PC-3 (cell line): ENCODE results near the gene IFT122. TPM values are rescaled to one million over a fixed set of nuclear protein-coding genes. Genes with fewer than 3 reads are reported as not detected.

ENCODE experiments used
- ATAC-seq: fragments of 200-7000 bp; cut with Tn5 transposase; 2 replicates; pipeline ENCODE4 v1.9.1; 2020; ENCODE audit warnings: mild to moderate bottlenecking, moderate library complexity
- BruUV-seq: library from RNA; stranded (reverse); fragments of 400-500 nt; replicated peaks from 2 replicates; lab custom pipeline; 2021; lab: Mats Ljungman, UMichigan
- CTCF ChIA-PET: fragments of 300-600 bp; sonication (Branson Sonifier 250); formaldehyde crosslinking; loops from one replicate; lab custom pipeline; 2022; ENCODE audit warnings: antibody characterized with exemption; lab: Charles Lee
- POLR2A ChIA-PET: fragments of 300-600 bp; sonication (Branson Sonifier 250); formaldehyde crosslinking; loops from one replicate; lab custom pipeline; 2022; ENCODE audit warnings: antibody characterized with exemption; ENCODE audit not compliant: unreplicated experiment; lab: Charles Lee
- DNase-seq: peaks from one replicate; pipeline ENCODE4 v3.0.0-alpha.2; 2015
- H2AFZ ChIP-seq: fragments of 300-600 bp; sonication (generic); 2 replicates; pipeline ENCODE4 v1.6.0; 2016; ENCODE audit warnings: antibody characterized with exemption, low read length
- H3F3A ChIP-seq: fragments of 300-600 bp; sonication (generic); one replicate; pipeline ENCODE4 v1.6.0; 2017; ENCODE audit warnings: antibody characterized with exemption, low read length, control low read depth, mild to moderate bottlenecking; ENCODE audit not compliant: unreplicated experiment
- H3K27ac ChIP-seq: fragments of 300-600 bp; sonication (generic); 2 replicates; pipeline ENCODE4 v1.5.1; 2016; ENCODE audit warnings: mild to moderate bottlenecking, low read length
- H3K27me3 ChIP-seq: fragments of 300-600 bp; sonication (generic); 2 replicates; pipeline ENCODE4 v1.6.1; 2016; ENCODE audit warnings: low read length, mixed read lengths
- H3K36me3 ChIP-seq: fragments of 300-600 bp; sonication (generic); 2 replicates; pipeline ENCODE4 v1.6.1; 2016; ENCODE audit warnings: low read depth, mixed run types, low read length, mixed read lengths
- H3K4me1 ChIP-seq: fragments of 300-600 bp; sonication (generic); 2 replicates; pipeline ENCODE4 v1.5.1; 2016; ENCODE audit warnings: low read length; ENCODE audit not compliant: insufficient read depth
- H3K4me2 ChIP-seq: fragments of 300-600 bp; sonication (generic); 2 replicates; pipeline ENCODE4 v1.6.0; 2016; ENCODE audit warnings: low read length
- H3K4me3 ChIP-seq: fragments of 300-600 bp; sonication (generic); 2 replicates; pipeline ENCODE4 v1.5.1; 2016; ENCODE audit warnings: mild to moderate bottlenecking, low read length, mixed read lengths
- H3K79me2 ChIP-seq: fragments of 300-600 bp; sonication (generic); 2 replicates; pipeline ENCODE4 v1.6.1; 2017; ENCODE audit warnings: low read length, mixed read lengths
- H3K9ac ChIP-seq: fragments of 300-600 bp; sonication (generic); 2 replicates; pipeline ENCODE4 v1.6.0; 2016; ENCODE audit warnings: mild to moderate bottlenecking, low read length
- H3K9me2 ChIP-seq: fragments of 300-600 bp; sonication (generic); replicated peaks from 2 replicates; pipeline ENCODE4 v1.6.1; 2016; ENCODE audit warnings: mixed run types, low read length, mixed read lengths
- H3K9me3 ChIP-seq: fragments of 300-600 bp; sonication (generic); 2 replicates; pipeline ENCODE4 v1.6.1; 2016; ENCODE audit warnings: low read length, mixed read lengths
- H4K20me1 ChIP-seq: fragments of 300-600 bp; sonication (generic); 2 replicates; pipeline ENCODE4 v1.6.1; 2016; ENCODE audit warnings: low read length, mixed read lengths
- CTCF ChIP-seq: fragments of 300-600 bp; sonication (generic); conservative IDR thresholded peaks from 2 replicates; pipeline ENCODE4 v1.5.1; 2017; ENCODE audit warnings: antibody characterized with exemption, low read depth, mild to moderate bottlenecking, low read length
- EZH2 ChIP-seq: fragments of 300-600 bp; sonication (generic); IDR thresholded peaks from one replicate; pipeline ENCODE4 v1.6.1; 2017; ENCODE audit warnings: antibody characterized with exemption, mild to moderate bottlenecking, low read length; ENCODE audit not compliant: unreplicated experiment
- EZH2phosphoT487 ChIP-seq: fragments of 300-600 bp; sonication (generic); IDR thresholded peaks from 2 replicates; pipeline ENCODE4 v1.6.1; 2018; ENCODE audit warnings: mild to moderate bottlenecking, antibody characterized with exemption, low read length, borderline replicate concordance
- intact Hi-C: fragments of 100-400 bp; cut with micrococcal nuclease; formaldehyde crosslinking; loops from 2 replicates; pipeline ENCODE4 v1.9.0; 2023
- total RNA-seq: library from RNA; depleted of rRNA; stranded (reverse); fragments of >200 nt; gene quantifications from 2 replicates; pipeline ENCODE4 v1.2.3, GENCODE V29; 2014

IFT122 gene
- total RNA-seq, 1 experiment from 2014 or later = 10.2 TPM

DNA sequence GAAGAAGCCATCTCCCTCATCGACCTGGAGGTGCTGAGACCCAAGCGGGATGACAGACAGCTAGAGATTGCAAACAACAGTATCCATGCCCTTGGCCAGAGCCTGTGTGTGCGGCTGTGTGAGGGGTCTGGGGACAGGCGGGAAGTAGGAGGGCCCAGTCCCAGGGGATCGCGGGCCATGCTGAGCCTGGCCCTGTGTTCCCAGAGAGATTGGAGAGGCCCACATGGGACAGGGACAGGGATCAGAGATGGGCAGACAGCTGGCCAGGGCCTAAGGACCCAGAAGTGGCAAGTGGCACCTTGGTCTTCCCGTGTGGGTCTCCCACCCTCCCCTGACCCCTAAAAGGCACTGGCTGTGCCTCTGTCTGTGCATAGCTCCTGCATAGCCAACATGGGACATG, 77.5 kb downstream of the IFT122 start:
- intact Hi-C loops = no loop called here
- ChIA-PET CTCF (no interaction called here), POLR2A (no interaction called here)
- Histone ChIP-seq H3K36me3 (no peaks in the 10 kb centered on the region), H3K79me2 (no peaks in the 10 kb centered on the region), H3K27ac (no peak overlapping the region), H3K9ac (no peak overlapping the region), H2AFZ (no peak overlapping the region), H3K4me2 (no peak overlapping the region), H4K20me1 (no peaks in the 10 kb centered on the region), H3F3A (no peaks in the 10 kb centered on the region), H3K9me2 (no peaks in the 10 kb centered on the region), H3K27me3 (no peaks in the 10 kb centered on the region), H3K4me1 (no peaks in the 10 kb centered on the region), H3K9me3 (no peaks in the 10 kb centered on the region), H3K4me3 (no peak overlapping the region)
- no peak for TF ChIP-seq EZH2
- no peak for TF ChIP-seq CTCF
- no peak for TF ChIP-seq EZH2phosphoT487
- DNase-seq (no peak), ATAC-seq (no peak)
- BruUV-seq = no TSS peak

DNA sequence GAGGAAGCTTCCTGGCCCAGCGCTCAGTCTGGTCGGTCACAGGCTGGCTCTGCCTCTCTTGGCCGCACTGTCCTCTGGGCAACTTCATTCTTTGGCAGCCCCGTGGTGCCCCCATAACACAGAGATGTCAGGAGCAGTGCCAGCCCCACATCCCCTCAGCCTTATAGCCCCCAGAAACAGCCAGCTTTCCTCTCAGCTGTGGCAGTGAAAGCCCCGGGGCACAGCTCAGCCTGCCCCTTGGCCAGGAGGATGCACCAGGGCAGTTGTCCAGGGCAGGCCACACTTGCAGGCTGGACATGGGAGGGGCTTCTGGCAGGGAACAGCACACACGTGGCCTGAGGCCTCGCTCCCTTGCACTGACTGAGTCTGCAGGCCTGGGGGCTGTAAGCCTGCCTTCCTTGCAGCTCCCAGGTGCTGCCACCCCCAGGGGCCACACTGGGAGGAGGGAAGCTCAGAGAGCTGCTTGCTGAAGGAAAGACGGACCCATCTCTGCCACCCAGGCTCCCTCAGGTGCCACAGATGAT, 78.1 kb downstream of the IFT122 start:
- BruUV-seq = no TSS peak
- Histone ChIP-seq H3K4me1 (no peaks in the 10 kb centered on the region), H3K4me2 (no peak overlapping the region), H3K9me3 (no peaks in the 10 kb centered on the region), H3F3A (no peaks in the 10 kb centered on the region), H2AFZ (no peak overlapping the region), H3K9me2 (no peaks in the 10 kb centered on the region), H3K27ac (no peak overlapping the region), H3K9ac (no peak overlapping the region), H3K36me3 (no peaks in the 10 kb centered on the region), H3K27me3 (no peaks in the 10 kb centered on the region), H3K4me3 (no peak overlapping the region), H3K79me2 (no peaks in the 10 kb centered on the region), H4K20me1 (no peaks in the 10 kb centered on the region)
- no peak for TF ChIP-seq EZH2phosphoT487
- no peak for TF ChIP-seq CTCF
- no peak for TF ChIP-seq EZH2
- ATAC-seq (no peak), DNase-seq (no peak)
- POLR2A ChIA-PET = no interaction called here
- CTCF ChIA-PET = no interaction called here
- intact Hi-C loops = no loop called here

- no peak for TF ChIP-seq CTCF
- TF ChIP-seq EZH2 = no peak
- TF ChIP-seq EZH2phosphoT487 = no peak
- no peak overlapping the region for H3K4me3 ChIP-seq
- H3K27me3 ChIP-seq = no peaks in the 10 kb centered on the region
- H3K4me1 ChIP-seq = no peaks in the 10 kb centered on the region
- H3K9me3 ChIP-seq = no peaks in the 10 kb centered on the region
- no peaks in the 10 kb centered on the region for H4K20me1 ChIP-seq
- no TSS peak for BruUV-seq
- no peak for ATAC-seq
- H3K9ac ChIP-seq = no peak overlapping the region
- H3K4me2 ChIP-seq = no peak overlapping the region
- no peaks in the 10 kb centered on the region for H3K9me2 ChIP-seq
- H2AFZ ChIP-seq = no peak overlapping the region
- H3K27ac ChIP-seq = no peak overlapping the region
- intact Hi-C loops = no loop called here
- ChIA-PET CTCF (no interaction called here), POLR2A (no interaction called here)
- no peaks in the 10 kb centered on the region for H3K79me2 ChIP-seq
- no peak for DNase-seq
- no peaks in the 10 kb centered on the region for H3K36me3 ChIP-seq
- no peaks in the 10 kb centered on the region for H3F3A ChIP-seq
Observed at GRCh38 chr3:129518581-129518980, 78.6 kb downstream of the IFT122 start.
